NCI-H1930 (cell line): ENCODE measurements around the gene NGF.

Experiments used
- DNase-seq, 2 experiments: peaks; one replicate each; lab custom pipeline; 2025; lab: John Stamatoyannopoulos, UW

The NGF gene

GRCh38 chr1:115237023-115237422 lies 101.0 kb downstream of the NGF start:
- DNase-seq: no peak
